ENCODE results near the gene FNBP1.

DNA sequence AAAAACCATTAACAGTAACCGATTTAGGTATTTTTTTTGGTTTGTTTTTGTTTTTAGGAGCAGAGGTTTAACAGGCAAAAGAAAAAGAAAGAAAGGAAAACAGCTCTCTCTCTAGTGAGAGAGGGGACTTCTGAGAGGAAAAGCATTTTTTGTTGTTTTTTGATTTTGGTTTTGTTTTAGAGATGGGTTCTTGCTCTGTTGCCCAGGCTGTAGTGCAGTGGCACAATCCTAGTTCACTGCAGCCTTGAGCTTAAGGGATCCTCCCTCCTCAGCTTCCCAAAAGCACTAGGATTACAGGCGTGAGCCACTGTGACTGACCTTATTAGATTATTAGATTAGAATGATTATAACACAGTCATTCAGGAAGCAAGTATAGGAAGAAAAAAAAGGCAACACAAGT is 197.6 kb downstream of the FNBP1 start:
- no peak for TF ChIP-seq EZH2 (IDR thresholded peaks at IDR 0.05; ENCODE audit: insufficient read depth, low read length)
- TF ChIP-seq, protein P1, sequence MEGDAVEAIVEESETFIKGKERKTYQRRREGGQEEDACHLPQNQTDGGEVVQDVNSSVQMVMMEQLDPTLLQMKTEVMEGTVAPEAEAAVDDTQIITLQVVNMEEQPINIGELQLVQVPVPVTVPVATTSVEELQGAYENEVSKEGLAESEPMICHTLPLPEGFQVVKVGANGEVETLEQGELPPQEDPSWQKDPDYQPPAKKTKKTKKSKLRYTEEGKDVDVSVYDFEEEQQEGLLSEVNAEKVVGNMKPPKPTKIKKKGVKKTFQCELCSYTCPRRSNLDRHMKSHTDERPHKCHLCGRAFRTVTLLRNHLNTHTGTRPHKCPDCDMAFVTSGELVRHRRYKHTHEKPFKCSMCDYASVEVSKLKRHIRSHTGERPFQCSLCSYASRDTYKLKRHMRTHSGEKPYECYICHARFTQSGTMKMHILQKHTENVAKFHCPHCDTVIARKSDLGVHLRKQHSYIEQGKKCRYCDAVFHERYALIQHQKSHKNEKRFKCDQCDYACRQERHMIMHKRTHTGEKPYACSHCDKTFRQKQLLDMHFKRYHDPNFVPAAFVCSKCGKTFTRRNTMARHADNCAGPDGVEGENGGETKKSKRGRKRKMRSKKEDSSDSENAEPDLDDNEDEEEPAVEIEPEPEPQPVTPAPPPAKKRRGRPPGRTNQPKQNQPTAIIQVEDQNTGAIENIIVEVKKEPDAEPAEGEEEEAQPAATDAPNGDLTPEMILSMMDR (IDR thresholded peaks at IDR 0.05; ENCODE audit: insufficient read depth, low read depth, low read length) = no peak
